Measurements from ENCODE around the gene SCUBE2.

DNA sequence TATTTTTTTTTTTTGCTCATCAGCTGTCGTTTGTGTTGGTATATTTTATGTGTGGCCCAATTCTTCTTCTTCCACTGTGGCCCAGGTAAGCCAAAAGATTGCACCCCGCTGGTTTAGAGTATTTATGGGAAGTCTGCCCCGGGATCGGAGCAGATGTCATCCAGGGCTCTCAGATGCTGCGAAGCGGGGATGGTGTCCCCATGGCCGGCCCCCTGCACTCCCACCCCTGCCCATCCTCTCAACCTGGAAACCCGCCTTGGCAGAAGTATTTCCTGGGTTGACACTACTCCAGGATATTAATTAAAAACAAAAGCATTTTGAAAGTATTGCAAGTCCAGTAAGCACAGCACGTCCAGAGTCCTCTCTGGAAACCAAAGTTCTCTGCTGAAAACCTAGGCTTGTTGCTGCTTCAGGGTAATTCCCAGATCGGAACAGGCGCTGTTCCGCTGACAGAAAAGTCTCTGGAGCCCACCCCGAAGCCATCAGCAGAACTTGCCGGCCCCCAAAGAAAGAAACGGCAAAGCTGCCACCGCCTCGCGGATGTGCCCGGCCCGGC, 833 bp downstream of the SCUBE2 start:
- no peak for TF ChIP-seq EZH2phosphoT487 (conservative IDR thresholded peaks at IDR 0.05; ENCODE audit: low read length)
- no peak for TF ChIP-seq CTCF (IDR thresholded peaks at IDR 0.05; ENCODE audit: insufficient read depth, low read length, poor library complexity, severe bottlenecking)
